Esophagus squamous epithelium (tissue), 5 donors: Measurements from ENCODE around the gene KPNA6. TPM values are rescaled to one million over a fixed set of nuclear protein-coding genes. Genes with fewer than 3 reads are reported as not detected.

Experiments used
- DNase-seq: peaks from one replicate; lab custom pipeline; 2025; lab: John Stamatoyannopoulos, UW
- H3K27ac ChIP-seq, 4 donors: fragments of 200-600 bp; sonication (generic); one replicate each; pipeline ENCODE4 v1.5.1; 2016 to 2019; ENCODE audit warnings: mild to moderate bottlenecking in 1 of 4
- H3K27me3 ChIP-seq, 4 donors: fragments of 200-600 bp; sonication (generic); 1 replicate in 3 of 4; 2 replicates in 1 of 4; pipeline versions ENCODE4 v1.5.1 to v1.6.0; 2017 to 2021; ENCODE audit warnings: antibody characterized with exemption in 1 of 4
- H3K36me3 ChIP-seq, 3 donors: fragments of 200-600 bp; sonication (generic); one replicate each; pipeline ENCODE4 v1.5.1; 2016 to 2019
- H3K4me1 ChIP-seq, 3 donors: fragments of 200-600 bp; sonication (generic); one replicate each; pipeline ENCODE4 v1.5.1; 2017 to 2019
- H3K4me3 ChIP-seq, 4 donors: fragments of 200-600 bp; sonication (generic); 1 replicate in 3 of 4; 2 replicates in 1 of 4; pipeline ENCODE4 v1.5.1; 2016 to 2019; ENCODE audit warnings: mild to moderate bottlenecking in 2 of 4, moderate library complexity in 1 of 4
- H3K9me3 ChIP-seq, 3 donors: fragments of 200-600 bp; sonication (generic); one replicate each; pipeline ENCODE4 v1.5.1; 2016 to 2019
- POLR2A ChIP-seq, 4 donors: fragments of 450-650 bp; IDR thresholded peaks; one replicate each; pipeline ENCODE4 v1.6.1; 2017; ENCODE audit warnings: antibody characterized with exemption in 4 of 4, mild to moderate bottlenecking in 4 of 4, moderate library complexity in 3 of 4
- WGBS, 2 donors: methylation state at CpG; one replicate each; pipeline ENCODE4 v1.1.5; 2018; 5-methylcytosine and 5-hydroxymethylcytosine counted together
- intact Hi-C: fragments of 100-400 bp; cut with DNase I; formaldehyde crosslinking; loops from one replicate; pipeline ENCODE4 v1.15.0; 2022
- total RNA-seq, 4 donors: library from RNA; depleted of rRNA; stranded (reverse); fragments of >200 nt; gene quantifications; one replicate each; pipeline ENCODE4 v1.1.0, GENCODE V29; 2016
- TF ChIP-seq, protein P1 (sequence below), 6 experiments: fragments of 450-650 bp in 4 of 6; fragments of 200-600 bp in 2 of 6; sonication (generic) in 2 of 6; IDR thresholded peaks; one replicate each; pipeline ENCODE4 v1.5.1; 2016 to 2019; ENCODE audit warnings: antibody characterized with exemption in 6 of 6, mild to moderate bottlenecking in 4 of 6, moderate library complexity in 4 of 6
- donor health status: DM: yes; HTN: yes; CAD: no.

KPNA6 gene
- total RNA-seq, 4 donors from 2014 or later = 27.7 to 38.0 (median 36.5) TPM

DNA sequence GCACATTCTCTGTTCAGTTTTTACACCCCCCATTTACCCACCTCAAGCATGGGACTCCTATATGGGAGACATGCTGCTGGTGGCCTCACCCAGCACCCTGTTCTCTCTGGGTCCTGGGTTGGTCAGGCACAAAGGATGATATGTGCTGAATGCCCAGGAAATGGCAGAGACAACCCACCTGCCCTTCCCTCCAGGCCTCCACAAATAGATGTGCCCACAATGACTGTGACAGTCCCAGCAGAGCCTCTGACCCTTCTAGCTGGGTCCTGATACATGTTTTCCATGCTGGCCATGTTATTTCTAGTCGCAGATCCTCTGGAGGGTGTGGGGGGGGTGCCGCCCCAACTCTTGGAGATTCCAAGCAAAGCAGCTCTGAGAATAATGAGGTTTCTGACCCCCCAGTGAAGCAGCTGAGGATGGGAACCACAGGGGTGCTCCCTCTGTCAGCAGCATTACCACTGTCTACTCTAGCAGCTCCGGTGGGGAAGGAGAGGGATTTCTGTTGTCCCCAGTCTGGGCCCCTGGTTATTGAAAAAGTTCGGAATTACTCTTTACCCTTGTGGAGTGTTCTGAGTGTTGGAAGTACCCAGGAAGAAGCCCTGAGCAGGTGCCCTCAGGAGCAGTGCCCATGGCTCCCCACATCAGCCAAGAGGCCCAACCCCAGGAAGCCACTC is 91.3 kb downstream of the KPNA6 start:
- no CpG with 5 or more reads among the region's 4 CpGs for WGBS, 2 donors
- H3K4me3 ChIP-seq = no peak overlapping the region
- intact Hi-C loops = no loop called here
- H3K27ac ChIP-seq = peak overlapping the region in 3 of 4 donors; percentile 83 to 91 (median 87)
- TF ChIP-seq, protein P1, sequence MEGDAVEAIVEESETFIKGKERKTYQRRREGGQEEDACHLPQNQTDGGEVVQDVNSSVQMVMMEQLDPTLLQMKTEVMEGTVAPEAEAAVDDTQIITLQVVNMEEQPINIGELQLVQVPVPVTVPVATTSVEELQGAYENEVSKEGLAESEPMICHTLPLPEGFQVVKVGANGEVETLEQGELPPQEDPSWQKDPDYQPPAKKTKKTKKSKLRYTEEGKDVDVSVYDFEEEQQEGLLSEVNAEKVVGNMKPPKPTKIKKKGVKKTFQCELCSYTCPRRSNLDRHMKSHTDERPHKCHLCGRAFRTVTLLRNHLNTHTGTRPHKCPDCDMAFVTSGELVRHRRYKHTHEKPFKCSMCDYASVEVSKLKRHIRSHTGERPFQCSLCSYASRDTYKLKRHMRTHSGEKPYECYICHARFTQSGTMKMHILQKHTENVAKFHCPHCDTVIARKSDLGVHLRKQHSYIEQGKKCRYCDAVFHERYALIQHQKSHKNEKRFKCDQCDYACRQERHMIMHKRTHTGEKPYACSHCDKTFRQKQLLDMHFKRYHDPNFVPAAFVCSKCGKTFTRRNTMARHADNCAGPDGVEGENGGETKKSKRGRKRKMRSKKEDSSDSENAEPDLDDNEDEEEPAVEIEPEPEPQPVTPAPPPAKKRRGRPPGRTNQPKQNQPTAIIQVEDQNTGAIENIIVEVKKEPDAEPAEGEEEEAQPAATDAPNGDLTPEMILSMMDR (IDR thresholded peaks at IDR 0.05) = no peak
- no peak for TF ChIP-seq POLR2A (IDR thresholded peaks at IDR 0.05)
- H3K4me1 ChIP-seq = peaks cover 7 to 40% (median 24%) of the 10 kb centered on the region in 3 donors
- no peak for DNase-seq
- H3K27me3 ChIP-seq = no peaks in the 10 kb centered on the region
- peaks cover 21 to 43% (median 27%) of the 10 kb centered on the region in 3 donors for H3K36me3 ChIP-seq
- H3K9me3 ChIP-seq = no peaks in the 10 kb centered on the region

DNA sequence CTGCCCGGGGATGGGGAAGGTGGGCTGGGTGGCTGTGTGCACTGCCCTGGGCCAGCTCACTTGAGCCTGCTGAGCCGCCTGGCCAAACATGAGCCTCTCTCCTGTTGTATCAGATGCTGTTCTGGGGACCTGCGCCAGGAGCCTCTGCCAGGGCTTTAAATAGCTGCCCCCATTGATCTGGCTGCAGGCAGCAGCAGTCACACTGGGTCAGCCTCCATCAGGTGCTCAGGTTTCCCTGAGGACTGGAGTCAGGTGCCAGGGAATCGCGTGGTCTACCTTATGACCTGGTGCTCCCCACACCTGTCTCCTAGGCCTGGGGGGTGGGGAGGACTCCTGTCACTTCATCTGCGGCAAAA is 91.8 kb downstream of the KPNA6 start:
- intact Hi-C loops = no loop called here
- H3K36me3 ChIP-seq = peaks cover 18 to 38% (median 22%) of the 10 kb centered on the region in 3 donors
- 20 to 24% methylated on average over 2 to 4 of the region's 6 CpGs for WGBS, 2 donors
- H3K4me1 ChIP-seq = peaks cover 7 to 44% (median 25%) of the 10 kb centered on the region in 3 donors
- no peaks in the 10 kb centered on the region for H3K9me3 ChIP-seq
- peak overlapping the region in 2 of 4 donors; percentile 64 to 88 for H3K4me3 ChIP-seq
- H3K27me3 ChIP-seq = no peaks in the 10 kb centered on the region
- peak overlapping the region; percentile 74 to 91 (median 85) for H3K27ac ChIP-seq
- DNase-seq = no peak
- no peak for TF ChIP-seq POLR2A (IDR thresholded peaks at IDR 0.05)
- TF ChIP-seq, protein P1 (IDR thresholded peaks at IDR 0.05) = no peak

GRCh38 chr1:32200226-32201010 is 92.6 kb downstream of the KPNA6 start, which contains the start of gene CCDC28B:
CCDC28B (plus strand) TSS chr1:32200595; CDS start chr1:32201936, 1,341 bp downstream.
- Histone ChIP-seq H3K27me3 (no peaks in the 10 kb centered on the region), H3K36me3 (peaks cover 10 to 31% (median 15%) of the 10 kb centered on the region in 3 donors), H3K4me3 (peak within 1 kb of the TSS; percentile 52 to 88 (median 63)), H3K4me1 (peaks cover 7 to 51% (median 31%) of the 10 kb centered on the region in 3 donors), H3K27ac (peak within 1 kb of the TSS; percentile 74 to 91 (median 85)), H3K9me3 (no peaks in the 10 kb centered on the region)
- peak in 1 of 4 donors; percentile 5 for TF ChIP-seq POLR2A (IDR thresholded peaks at IDR 0.05)
- TF ChIP-seq, protein P1 (IDR thresholded peaks at IDR 0.05) = no peak
- no peak for DNase-seq
- WGBS, 2 donors = 0 to 2% methylated on average over 9 of the region's 34 CpGs
- intact Hi-C loops = no loop called here

DNA sequence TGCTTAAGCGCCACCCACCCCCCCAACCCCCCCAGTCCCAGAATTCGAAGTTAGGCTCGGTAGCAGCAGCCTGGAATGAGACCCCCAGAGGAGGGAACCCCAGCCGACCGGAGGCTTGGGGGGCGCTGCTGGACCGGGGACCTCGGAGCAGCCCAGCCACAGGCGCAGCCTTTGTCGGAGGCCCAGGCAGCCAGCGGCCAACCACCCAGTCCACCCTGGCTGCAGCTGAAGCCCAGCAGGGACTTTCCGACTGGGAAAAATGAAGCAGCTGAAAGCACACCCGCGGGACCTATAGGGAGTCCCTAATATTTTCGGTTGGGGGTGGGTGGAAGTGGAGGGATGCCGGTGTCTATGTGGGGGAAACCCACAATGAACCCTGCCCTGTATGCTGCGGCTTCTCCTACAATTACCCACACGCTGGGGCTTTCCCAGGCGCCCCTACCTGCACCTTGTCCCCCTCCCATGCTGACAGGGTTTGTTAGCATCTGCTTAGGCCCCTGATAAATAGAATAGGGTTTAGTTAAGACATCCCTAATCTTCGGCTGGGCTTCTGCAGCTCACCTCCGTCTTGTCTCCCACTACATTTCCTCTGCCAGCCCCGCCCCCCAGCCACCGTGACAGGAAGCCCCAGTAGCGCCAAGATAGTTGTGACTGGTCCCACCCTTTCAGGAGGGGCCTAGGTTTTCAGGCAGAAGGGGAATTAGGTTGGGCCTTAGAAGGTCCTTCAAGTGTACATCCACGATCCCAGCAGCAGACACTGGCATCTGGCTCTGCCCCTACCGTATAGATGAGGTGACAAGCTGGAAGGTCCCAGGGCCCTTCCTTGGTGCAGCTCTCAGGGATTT is 93.4 kb downstream of the KPNA6 start:
- Histone ChIP-seq H3K4me3 (peak overlapping the region; percentile 52 to 88 (median 63)), H3K27ac (peak overlapping the region; percentile 74 to 91 (median 85)), H3K4me1 (peaks cover 13 to 53% (median 33%) of the 10 kb centered on the region in 3 donors), H3K36me3 (peaks cover 2 to 23% (median 9%) of the 10 kb centered on the region in 3 donors), H3K9me3 (no peaks in the 10 kb centered on the region), H3K27me3 (no peaks in the 10 kb centered on the region)
- intact Hi-C loops = no loop called here
- 0 to 7% methylated on average over 9 to 10 of the region's 26 CpGs for WGBS, 2 donors
- DNase-seq = peak; percentile 23
- TF ChIP-seq, protein P1 (IDR thresholded peaks at IDR 0.05) = no peak
- peak in 1 of 4 donors; percentile 13 for TF ChIP-seq POLR2A (IDR thresholded peaks at IDR 0.05)
